Measurements from ENCODE around the gene ATG14.

GRCh38 chr14:55359307-55359706 is 52.3 kb downstream of the ATG14 start:
- TF ChIP-seq CTCF (IDR thresholded peaks at IDR 0.05) (no peak), POLR2A (IDR thresholded peaks at IDR 0.05) (no peak)

All from testis (tissue), 2 donors.